NCI-H748 treated with DMSO at 0.1 percent for 48 hours (cell line): Measurements from ENCODE around the gene RAB39A.
"Not testable (repeated sequence)": the region's sequence is repeated elsewhere in the genome, so short reads cannot be mapped to it uniquely, and the experiment has no call there.

Experiments
- DNase-seq: peaks from one replicate; lab custom pipeline; 2025; lab: John Stamatoyannopoulos, UW

Gene RAB39A

GRCh38 chr11:107928046-107928766, at the start of gene RAB39A:
Gene RAB39A (plus strand): TSS chr11:107928448. CDS start chr11:107928569, 121 bp downstream.
- DNase-seq, result peak; percentile 89

GRCh38 chr11:107881471-107881870, 46.8 kb upstream of the RAB39A start:
- DNase-seq, result not testable (repeated sequence)

- DNase-seq, result no peak
Measured at GRCh38 chr11:107882095-107882820, 46.0 kb upstream of the RAB39A start.

GRCh38 chr11:107898270-107898669, 30.0 kb upstream of the RAB39A start:
- DNase-seq, result no peak

- no peak for DNase-seq
Measured at GRCh38 chr11:107908211-107908610, 20.0 kb upstream of the RAB39A start.

- DNase-seq, result not testable (repeated sequence)
Measured at GRCh38 chr11:107912415-107912814, 15.8 kb upstream of the RAB39A start.

- no peak for DNase-seq
Measured at GRCh38 chr11:107915229-107915628, 13.0 kb upstream of the RAB39A start.

- DNase-seq, result peak; percentile 12
Measured at GRCh38 chr11:107916671-107917241, 11.5 kb upstream of the RAB39A start.

- no peak for DNase-seq
Measured at GRCh38 chr11:107921997-107922396, 6.3 kb upstream of the RAB39A start.

- not testable (repeated sequence) for DNase-seq
Measured at GRCh38 chr11:107923519-107923918, 4.7 kb upstream of the RAB39A start.

GRCh38 chr11:107924306-107924705, 3.9 kb upstream of the RAB39A start:
- DNase-seq, result no peak

GRCh38 chr11:107927559-107927958, 689 bp upstream of the RAB39A start:
- no peak for DNase-seq

GRCh38 chr11:107928767-107929507, 689 bp downstream of the RAB39A start:
- DNase-seq, result peak; percentile 30

- DNase-seq, result no peak
Measured at GRCh38 chr11:107929611-107930200, 1.5 kb downstream of the RAB39A start.

GRCh38 chr11:107931206-107931605, 3.0 kb downstream of the RAB39A start:
- no peak for DNase-seq

- no peak for DNase-seq
Measured at GRCh38 chr11:107947904-107948303, 19.7 kb downstream of the RAB39A start.

GRCh38 chr11:107948328-107948727, 20.1 kb downstream of the RAB39A start:
- not testable (repeated sequence) for DNase-seq

GRCh38 chr11:107951155-107951554, 22.9 kb downstream of the RAB39A start:
- DNase-seq, result no peak

GRCh38 chr11:107953446-107953845, 25.2 kb downstream of the RAB39A start:
- DNase-seq, result no peak

- no peak for DNase-seq
Measured at GRCh38 chr11:107956543-107956942, 28.3 kb downstream of the RAB39A start.

- DNase-seq, result no peak
Measured at GRCh38 chr11:107957109-107957588, 28.9 kb downstream of the RAB39A start.

- no peak for DNase-seq
Measured at GRCh38 chr11:107961480-107961879, 33.2 kb downstream of the RAB39A start.
